GM23248 (cell line): ENCODE results near the gene MINDY4.

Experiments
- EZH2 ChIP-seq: fragments of 200-600 bp; sonication (generic); IDR thresholded peaks from 2 replicates; pipeline ENCODE4 v1.6.1; 2018; ENCODE audit warnings: antibody characterized with exemption, mild to moderate bottlenecking; ENCODE audit not compliant: insufficient read depth, poor library complexity, severe bottlenecking
- EZH2phosphoT487 ChIP-seq: fragments of 200-600 bp; sonication (generic); IDR thresholded peaks from 2 replicates; pipeline ENCODE4 v1.6.1; 2018; ENCODE audit warnings: antibody characterized with exemption, moderate library complexity, mild to moderate bottlenecking, low read depth; ENCODE audit not compliant: insufficient read depth

- no peak for TF ChIP-seq EZH2
- no peak for TF ChIP-seq EZH2phosphoT487
These were observed 131.9 kb downstream of the MINDY4 start for GRCh38 chr7:30903146-30903545.
